ENCODE results near the gene CEP55.
"Not testable (repeated sequence)": the region's sequence is repeated elsewhere in the genome, so short reads cannot be mapped to it uniquely, and the experiment has no call there.

Gene CEP55

GRCh38 chr10:93513091-93513490 is 16.7 kb downstream of the CEP55 start:
- no peak for DNase-seq (ENCODE audit: low spot score)

DNA sequence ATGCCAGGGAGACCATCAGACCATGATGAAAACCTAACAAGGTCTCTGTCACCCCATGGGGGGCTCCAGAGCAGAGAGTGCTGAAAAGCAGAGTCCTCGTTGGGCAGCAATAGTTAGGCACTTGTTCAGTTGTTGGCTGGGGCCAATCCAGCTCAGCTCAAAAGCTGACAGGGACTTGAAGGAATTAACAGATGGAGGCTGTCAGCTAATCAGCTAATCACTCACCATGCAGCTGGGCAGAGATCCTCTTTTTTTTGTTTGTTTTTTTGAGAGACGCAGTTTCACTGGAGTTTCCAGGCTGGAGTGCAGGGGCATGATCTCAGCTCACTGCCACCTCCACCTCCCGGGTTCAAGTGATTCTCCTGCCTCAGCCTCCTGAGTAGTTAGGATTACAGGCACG is 18.1 kb downstream of the CEP55 start:
- DNase-seq (ENCODE audit: low spot score) = no peak

DNA sequence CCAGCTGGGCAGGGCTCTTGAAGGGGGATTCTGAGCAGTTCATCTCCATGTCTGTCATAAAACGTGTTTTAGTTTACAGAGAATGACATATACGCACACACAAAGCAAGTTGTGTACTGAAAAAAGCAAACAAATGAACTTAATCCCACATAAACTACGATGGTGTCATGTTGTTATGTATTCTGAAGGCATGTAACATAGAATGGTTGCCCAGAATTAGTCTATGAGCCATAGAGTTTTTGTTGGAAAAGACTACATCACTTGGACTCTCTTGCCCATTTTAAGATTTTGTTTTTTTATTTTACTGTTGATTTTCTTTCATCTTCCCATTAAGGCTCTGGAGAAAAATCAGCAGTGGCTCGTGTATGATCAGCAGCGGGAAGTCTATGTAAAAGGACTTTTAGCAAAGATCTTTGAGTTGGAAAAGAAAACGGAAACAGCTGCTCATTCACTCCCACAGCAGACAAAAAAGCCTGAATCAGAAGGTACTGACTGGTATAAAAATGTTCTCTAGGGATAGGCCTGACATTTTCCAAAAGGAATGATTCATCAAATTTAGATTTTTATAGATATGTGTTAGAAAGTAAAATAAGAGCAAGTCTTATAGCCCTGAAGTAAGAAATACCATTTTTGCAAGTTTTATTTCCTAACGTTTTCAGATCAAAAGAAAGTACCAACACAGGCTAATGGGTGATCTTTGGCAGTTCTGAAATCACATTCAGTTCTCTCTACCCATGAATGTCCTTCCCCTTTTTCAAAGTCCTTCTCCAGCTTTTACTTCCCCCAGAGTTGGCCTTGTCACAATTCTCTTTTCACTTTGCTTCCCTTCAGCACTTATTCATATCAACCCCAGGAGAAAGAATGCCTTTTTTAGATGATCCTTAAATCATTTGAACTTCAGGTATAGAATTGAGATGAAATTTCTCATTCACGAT is 18.9 kb downstream of the CEP55 start:
- no peak for DNase-seq (ENCODE audit: low spot score)

DNA sequence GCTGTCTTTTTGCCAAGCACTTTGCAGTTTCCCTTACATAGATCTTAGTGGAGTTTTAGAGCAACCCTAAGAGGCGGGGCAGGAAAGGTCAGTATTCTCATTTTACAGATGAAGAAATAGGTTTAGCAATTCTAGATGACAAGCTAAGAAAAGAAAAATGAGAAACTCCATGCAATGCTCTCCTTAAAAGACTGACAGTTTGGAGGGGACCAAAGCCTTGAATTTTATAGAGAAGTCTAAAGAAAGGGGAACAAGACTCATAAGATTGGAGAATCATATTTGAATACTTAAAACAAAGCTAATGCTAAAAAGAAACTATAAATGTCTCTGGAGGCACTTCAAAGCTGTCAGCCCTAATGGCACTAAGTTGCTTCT is 19.6 kb downstream of the CEP55 start:
- no peak for DNase-seq (ENCODE audit: low spot score)

- no peak for DNase-seq (ENCODE audit: low spot score)
Observed at GRCh38 chr10:93518531-93518930, 22.1 kb downstream of the CEP55 start.

GRCh38 chr10:93535293-93535692 is 38.9 kb downstream of the CEP55 start:
- no peak for DNase-seq (ENCODE audit: low spot score)

DNA sequence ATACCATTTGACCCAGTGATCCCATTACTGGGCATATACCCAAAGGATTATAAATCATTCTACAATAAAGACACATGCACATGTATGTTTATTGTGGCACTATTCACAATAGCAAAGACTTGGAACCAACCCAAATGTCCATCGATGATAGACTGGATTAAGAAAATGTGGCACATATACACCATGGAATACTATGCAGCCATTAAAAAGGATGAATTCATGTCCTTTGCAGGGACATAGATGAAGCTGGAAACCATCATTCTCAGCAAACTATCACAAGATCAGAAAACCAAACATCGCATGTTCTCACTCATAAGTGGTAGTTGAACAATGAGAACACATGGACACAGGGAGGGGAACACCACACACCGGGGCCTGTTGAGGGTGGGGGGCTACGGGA is 44.5 kb downstream of the CEP55 start:
- DNase-seq (ENCODE audit: low spot score) = not testable (repeated sequence)

GRCh38 chr10:93541402-93542357 is 45.3 kb downstream of the CEP55 start:
- DNase-seq (ENCODE audit: low spot score) = peak; percentile 52

GRCh38 chr10:93542358-93542791 is 46.0 kb downstream of the CEP55 start:
- no peak for DNase-seq (ENCODE audit: low spot score)

DNA sequence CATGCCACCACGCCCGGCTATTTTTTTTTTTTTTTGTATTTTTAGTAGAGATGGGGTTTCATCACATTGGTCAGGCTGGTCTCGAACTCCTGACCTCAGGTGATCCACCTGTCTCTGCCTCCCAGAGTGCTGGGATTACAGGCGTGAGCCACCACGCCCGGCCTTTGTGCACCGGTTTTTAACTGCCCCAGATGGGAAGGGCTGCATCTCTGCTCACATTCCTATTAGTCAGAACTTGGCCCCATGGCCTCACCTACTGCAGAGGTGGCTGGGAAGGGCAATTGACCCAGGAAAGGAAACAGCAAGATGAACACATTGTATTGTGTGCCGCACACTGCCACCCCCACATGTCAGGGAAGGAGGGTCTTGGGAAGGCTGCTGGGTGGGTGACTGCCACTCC is 50.6 kb downstream of the CEP55 start:
- DNase-seq (ENCODE audit: low spot score) = not testable (repeated sequence)

GRCh38 chr10:93547522-93547921 is 51.1 kb downstream of the CEP55 start:
- no peak for DNase-seq (ENCODE audit: low spot score)

DNA sequence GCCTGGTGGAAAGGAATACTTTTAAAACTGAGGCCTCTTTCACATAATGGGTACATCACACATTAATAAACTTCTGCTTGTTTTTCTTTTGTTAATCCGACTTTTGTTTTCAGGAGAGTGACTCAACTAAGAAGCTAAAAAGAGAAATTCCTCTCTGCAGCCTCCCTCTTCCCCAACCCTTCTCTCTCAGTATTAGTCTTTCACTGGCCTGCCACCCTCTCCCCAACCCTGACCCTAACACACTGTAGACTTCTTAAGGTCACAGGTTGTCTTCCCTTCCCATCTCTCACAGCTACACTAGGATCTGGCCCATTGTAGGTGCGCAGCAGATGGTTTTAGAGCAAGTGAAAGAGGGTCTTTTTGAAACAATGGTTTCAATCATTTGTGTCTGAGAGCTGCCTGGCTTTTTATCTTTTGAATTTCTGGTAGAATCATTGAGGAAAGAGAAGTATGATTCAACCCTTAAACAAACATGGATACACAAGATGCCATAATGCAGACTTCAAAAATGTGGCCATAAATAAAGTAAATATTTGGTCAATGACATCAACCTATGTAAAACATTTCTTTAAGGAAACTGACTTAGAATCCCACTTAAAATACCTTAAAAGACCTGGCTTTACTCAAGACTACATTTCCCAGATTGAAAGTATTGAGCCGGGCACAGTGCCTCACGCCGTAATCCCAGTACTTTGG is 52.1 kb downstream of the CEP55 start:
- no peak for DNase-seq (ENCODE audit: low spot score)

DNA sequence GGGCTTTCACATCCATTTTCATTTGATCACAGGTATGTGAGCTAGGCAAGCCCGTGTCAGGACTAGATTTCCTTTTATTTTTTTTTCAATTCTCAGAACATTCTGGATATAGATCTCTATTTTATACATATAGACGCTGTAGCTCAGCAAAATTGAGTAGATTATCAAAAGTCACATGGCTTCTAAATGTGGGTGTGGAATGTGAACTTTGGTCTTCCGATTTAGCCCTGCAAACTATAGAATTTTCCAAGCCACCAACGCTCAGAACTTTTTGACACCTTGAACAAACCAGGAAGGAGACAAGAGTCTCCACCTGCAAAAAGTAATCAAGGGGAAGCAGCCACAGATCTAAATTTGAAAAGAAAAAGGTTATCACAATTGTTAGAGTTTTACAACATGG is 54.2 kb downstream of the CEP55 start:
- DNase-seq (ENCODE audit: low spot score) = no peak

- no peak for DNase-seq (ENCODE audit: low spot score)
Observed at GRCh38 chr10:93552780-93553179, 56.4 kb downstream of the CEP55 start.

DNA sequence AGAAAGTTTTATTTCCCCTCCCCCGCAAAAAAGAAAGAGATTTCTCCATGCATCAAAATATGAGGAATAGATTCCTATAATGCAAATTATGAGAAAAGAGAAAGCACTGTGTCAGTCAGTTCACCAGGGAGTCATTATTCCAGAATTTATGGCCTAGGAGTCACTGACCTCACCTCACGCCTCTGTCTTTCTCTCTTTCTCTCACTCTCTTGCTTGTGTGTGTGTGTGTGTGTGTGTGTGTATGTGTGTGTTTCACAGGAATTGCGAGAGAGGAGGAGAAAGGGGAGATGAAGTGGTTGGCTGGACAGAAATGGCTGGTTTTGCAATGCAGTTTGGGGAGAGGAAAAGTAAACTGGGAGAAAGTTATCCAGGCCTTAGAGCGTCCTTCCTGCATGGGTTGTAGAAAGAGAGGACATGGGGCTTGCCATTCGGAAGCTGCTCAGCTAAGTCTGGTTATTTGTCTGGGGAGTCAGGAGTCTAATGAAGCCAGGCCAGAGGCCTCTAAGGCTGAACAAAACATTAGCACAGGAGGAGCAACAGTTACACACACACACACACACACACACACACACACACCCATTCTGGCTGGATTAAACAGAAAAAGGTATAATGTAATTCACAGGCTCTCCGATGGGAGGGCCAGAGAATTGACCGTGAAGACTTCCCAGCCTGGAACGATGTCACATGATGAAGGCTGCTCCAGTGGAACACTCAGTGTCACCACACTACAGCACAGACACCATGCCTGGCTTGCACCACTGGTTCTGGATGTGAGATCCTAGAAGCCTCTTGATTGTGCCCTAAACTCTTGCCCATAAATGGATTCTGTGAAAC is 57.3 kb downstream of the CEP55 start:
- no peak for DNase-seq (ENCODE audit: low spot score)

- DNase-seq (ENCODE audit: low spot score) = no peak
Observed at GRCh38 chr10:93554316-93554663, 57.9 kb downstream of the CEP55 start.

GRCh38 chr10:93554760-93555432 is 58.5 kb downstream of the CEP55 start:
- DNase-seq (ENCODE audit: low spot score) = peak; percentile 85

GRCh38 chr10:93559490-93559889 is 63.1 kb downstream of the CEP55 start:
- no peak for DNase-seq (ENCODE audit: low spot score)

DNA sequence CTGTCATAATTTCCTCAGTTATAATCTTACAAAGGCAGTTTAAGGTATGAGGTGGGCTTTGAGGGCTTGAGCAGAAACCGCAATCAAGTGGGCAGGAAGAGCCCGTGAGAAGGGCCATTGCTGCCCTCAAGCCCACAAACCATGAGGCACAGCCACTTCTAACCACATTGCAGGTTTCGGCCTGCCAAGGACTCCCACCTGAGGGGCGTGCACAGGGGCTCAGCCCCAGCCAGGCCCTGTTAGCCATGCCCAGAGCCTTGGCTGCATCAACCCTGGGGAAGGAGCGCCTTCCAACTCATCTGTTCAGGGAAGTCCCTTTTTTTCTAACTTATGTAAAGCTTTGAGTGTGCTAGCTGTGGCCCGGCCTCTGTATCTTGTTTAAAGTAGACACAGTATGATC is 64.1 kb downstream of the CEP55 start:
- no peak for DNase-seq (ENCODE audit: low spot score)

DNA sequence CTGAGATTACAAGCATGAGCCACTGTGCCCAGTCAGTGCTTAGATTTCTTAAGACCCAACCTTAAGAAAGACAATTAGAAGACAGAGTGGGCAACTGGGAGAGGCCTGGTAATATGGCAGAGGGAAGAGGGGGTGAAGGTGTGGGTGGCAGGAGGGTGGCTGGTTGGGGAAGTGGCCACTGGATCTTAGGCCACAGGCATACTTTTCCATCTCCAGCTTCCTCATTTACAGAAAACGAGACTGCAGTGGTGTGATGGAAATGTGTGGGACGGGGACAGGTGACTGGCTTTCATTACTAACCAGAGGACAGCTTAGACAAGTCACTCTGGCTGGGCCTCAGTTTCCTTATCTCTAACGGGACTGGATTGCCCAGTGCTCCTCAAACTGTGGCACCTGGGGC is 69.0 kb downstream of the CEP55 start:
- no peak for DNase-seq (ENCODE audit: low spot score)

Measured in HuH-7 (cell line).